Tibial artery (tissue), 4 donors: ENCODE data around the gene CEBPE.
A peak's percentile ranks its signal among the peaks of the same experiment; 100 is the strongest.

Source experiments
- DNase-seq, 2 donors: peaks; one replicate each; pipeline ENCODE4 v3.0.0-alpha.2; 2019
- H3K27ac ChIP-seq, 2 donors: fragments of 200-600 bp; sonication (generic) in 1 of 2; 1 replicate in 1 of 2; 2 replicates in 1 of 2; pipeline ENCODE4 v1.5.1; 2018 to 2019; ENCODE audit warnings: mild to moderate bottlenecking in 1 of 2
- H3K27me3 ChIP-seq, 2 donors: fragments of 200-600 bp; sonication (generic) in 1 of 2; one replicate each; pipeline versions ENCODE4 v1.5.1 to v1.6.0; 2016 to 2019
- H3K36me3 ChIP-seq, 3 donors: fragments of 200-600 bp; sonication (generic) in 2 of 3; one replicate each; pipeline ENCODE4 v1.5.1; 2016 to 2019; ENCODE audit warnings: mild to moderate bottlenecking in 2 of 3
- H3K4me1 ChIP-seq, 4 donors: fragments of 200-600 bp; sonication (generic) in 2 of 4; 1 replicate in 3 of 4; 2 replicates in 1 of 4; pipeline ENCODE4 v1.5.1; 2016 to 2019
- H3K4me3 ChIP-seq, 2 donors: fragments of 200-600 bp; sonication (generic) in 1 of 2; 1 replicate in 1 of 2; 2 replicates in 1 of 2; pipeline ENCODE4 v1.5.1; 2018 to 2019; ENCODE audit warnings: mild to moderate bottlenecking in 2 of 2
- H3K9me3 ChIP-seq, 3 donors: fragments of 200-600 bp; sonication (generic) in 1 of 3; one replicate each; pipeline ENCODE4 v1.5.1; 2016 to 2019
- intact Hi-C: fragments of 100-400 bp; cut with DNase I; formaldehyde crosslinking; loops from one replicate; pipeline ENCODE4 v1.15.0; 2023; ENCODE audit warnings: low total_unique reads
- TF ChIP-seq, protein P1 (sequence below), 2 experiments: fragments of 200-600 bp in 1 of 2; fragments of 450-650 bp in 1 of 2; IDR thresholded peaks; one replicate each; pipeline ENCODE4 v1.5.1; 2017 to 2019; ENCODE audit warnings: antibody characterized with exemption in 2 of 2, mild to moderate bottlenecking in 1 of 2, moderate library complexity in 1 of 2

Gene CEBPE

DNA sequence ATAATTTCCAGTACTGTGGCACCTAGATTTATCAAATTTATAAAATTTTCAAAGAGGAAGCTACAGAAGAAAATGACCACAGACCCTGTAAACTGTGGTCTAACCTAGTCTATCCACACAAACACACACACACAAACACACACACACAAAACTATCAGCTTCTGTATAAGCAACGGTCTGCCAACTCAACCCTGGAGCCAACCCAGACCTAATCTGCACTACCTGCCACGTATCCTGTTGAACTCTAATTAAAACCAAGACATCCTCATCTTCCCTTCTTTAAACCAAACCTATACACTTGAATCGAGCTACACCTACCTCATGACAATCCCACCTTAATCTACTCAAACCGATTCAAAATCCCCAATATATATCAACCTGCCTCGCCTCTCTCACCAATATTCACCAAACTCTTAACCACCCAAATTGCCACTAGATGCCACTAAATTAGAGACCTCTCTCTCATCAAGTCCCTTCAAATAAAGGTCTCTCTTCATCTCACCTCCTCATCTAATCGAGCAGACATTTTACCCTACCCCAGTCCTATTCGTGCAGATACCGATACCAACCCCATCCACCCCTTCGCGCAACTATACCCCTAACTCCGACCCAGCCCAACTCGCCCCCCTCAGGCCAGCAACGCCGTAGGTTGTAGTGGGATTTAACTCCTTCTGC is 24.9 kb downstream of the CEBPE start:
- no peak for DNase-seq
- peak overlapping the region; percentile 73 to 95 for H3K4me3 ChIP-seq
- H3K27me3 ChIP-seq: no peaks in the 10 kb centered on the region
- TF ChIP-seq, protein P1, sequence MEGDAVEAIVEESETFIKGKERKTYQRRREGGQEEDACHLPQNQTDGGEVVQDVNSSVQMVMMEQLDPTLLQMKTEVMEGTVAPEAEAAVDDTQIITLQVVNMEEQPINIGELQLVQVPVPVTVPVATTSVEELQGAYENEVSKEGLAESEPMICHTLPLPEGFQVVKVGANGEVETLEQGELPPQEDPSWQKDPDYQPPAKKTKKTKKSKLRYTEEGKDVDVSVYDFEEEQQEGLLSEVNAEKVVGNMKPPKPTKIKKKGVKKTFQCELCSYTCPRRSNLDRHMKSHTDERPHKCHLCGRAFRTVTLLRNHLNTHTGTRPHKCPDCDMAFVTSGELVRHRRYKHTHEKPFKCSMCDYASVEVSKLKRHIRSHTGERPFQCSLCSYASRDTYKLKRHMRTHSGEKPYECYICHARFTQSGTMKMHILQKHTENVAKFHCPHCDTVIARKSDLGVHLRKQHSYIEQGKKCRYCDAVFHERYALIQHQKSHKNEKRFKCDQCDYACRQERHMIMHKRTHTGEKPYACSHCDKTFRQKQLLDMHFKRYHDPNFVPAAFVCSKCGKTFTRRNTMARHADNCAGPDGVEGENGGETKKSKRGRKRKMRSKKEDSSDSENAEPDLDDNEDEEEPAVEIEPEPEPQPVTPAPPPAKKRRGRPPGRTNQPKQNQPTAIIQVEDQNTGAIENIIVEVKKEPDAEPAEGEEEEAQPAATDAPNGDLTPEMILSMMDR (IDR thresholded peaks at IDR 0.05): no peak
- H3K36me3 ChIP-seq: peaks cover 40 to 50% (median 43%) of the 10 kb centered on the region in 3 donors
- peak overlapping the region; percentile 94 to 99 for H3K27ac ChIP-seq
- no peaks in the 10 kb centered on the region for H3K9me3 ChIP-seq
- intact Hi-C loops: no loop called here
- peaks cover 0 to 42% (median 26%) of the 10 kb centered on the region in 4 donors for H3K4me1 ChIP-seq

- TF ChIP-seq, protein P1 (IDR thresholded peaks at IDR 0.05): no peak
- no peak for DNase-seq
- Histone ChIP-seq H3K27me3 (no peaks in the 10 kb centered on the region), H3K36me3 (peaks cover 40 to 50% (median 43%) of the 10 kb centered on the region in 3 donors), H3K9me3 (no peaks in the 10 kb centered on the region), H3K4me1 (peaks cover 0 to 42% (median 26%) of the 10 kb centered on the region in 4 donors), H3K27ac (peak overlapping the region in 1 of 2 donors; percentile 94), H3K4me3 (peak overlapping the region; percentile 73 to 95)
- intact Hi-C loops: no loop called here
These were observed 25.5 kb downstream of the CEBPE start for GRCh38 chr14:23093526-23093925.

GRCh38 chr14:23093104-23093503 is 26.0 kb downstream of the CEBPE start:
- Histone ChIP-seq H3K36me3 (peaks cover 40 to 50% (median 42%) of the 10 kb centered on the region in 3 donors), H3K9me3 (no peaks in the 10 kb centered on the region), H3K27ac (no peak overlapping the region), H3K4me3 (no peak overlapping the region), H3K4me1 (peaks cover 0 to 42% (median 26%) of the 10 kb centered on the region in 4 donors), H3K27me3 (no peaks in the 10 kb centered on the region)
- DNase-seq: no peak
- TF ChIP-seq, protein P1 (IDR thresholded peaks at IDR 0.05): no peak
- intact Hi-C loops: no loop called here

GRCh38 chr14:23091294-23092225 is 27.5 kb downstream of the CEBPE start:
- H3K4me1 ChIP-seq: peaks cover 0 to 28% (median 14%) of the 10 kb centered on the region in 4 donors
- H3K27ac ChIP-seq: no peak overlapping the region
- DNase-seq: no peak
- no peaks in the 10 kb centered on the region for H3K9me3 ChIP-seq
- no peaks in the 10 kb centered on the region for H3K27me3 ChIP-seq
- intact Hi-C loops: no loop called here
- TF ChIP-seq, protein P1 (IDR thresholded peaks at IDR 0.05): no peak
- peaks cover 46 to 49% (median 47%) of the 10 kb centered on the region in 3 donors for H3K36me3 ChIP-seq
- no peak overlapping the region for H3K4me3 ChIP-seq

DNA sequence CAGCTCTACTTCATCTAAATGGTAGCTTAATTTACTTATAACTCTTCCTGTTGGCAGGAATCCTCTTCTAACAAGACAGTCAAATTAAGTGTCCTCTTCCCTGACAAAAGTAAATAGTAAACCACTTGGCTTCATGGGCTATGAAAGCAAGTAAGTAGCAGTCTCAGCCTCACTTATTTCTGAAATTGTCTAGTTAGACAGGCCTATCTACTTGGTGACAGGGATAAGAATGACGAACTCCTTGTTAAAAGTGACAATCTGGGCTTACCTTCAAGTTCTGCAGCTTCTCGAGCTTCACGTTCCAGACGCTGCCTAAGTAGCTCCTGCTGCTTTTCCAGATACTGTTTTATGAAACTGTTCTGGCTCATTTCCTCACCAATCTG is 28.8 kb downstream of the CEBPE start:
- no peak overlapping the region for H3K27ac ChIP-seq
- intact Hi-C loops: no loop called here
- peaks cover 0 to 23% (median 11%) of the 10 kb centered on the region in 4 donors for H3K4me1 ChIP-seq
- no peaks in the 10 kb centered on the region for H3K27me3 ChIP-seq
- H3K4me3 ChIP-seq: no peak overlapping the region
- no peak for DNase-seq
- no peaks in the 10 kb centered on the region for H3K9me3 ChIP-seq
- peaks cover 59 to 62% (median 60%) of the 10 kb centered on the region in 3 donors for H3K36me3 ChIP-seq
- TF ChIP-seq, protein P1 (IDR thresholded peaks at IDR 0.05): no peak
